GM12878 (cell line): ENCODE measurements around the gene ADGRL2. TPM values are rescaled to one million over a fixed set of nuclear protein-coding genes. Genes with fewer than 3 reads are reported as not detected.

Source experiments
- ATAC-seq: fragments of 200-7000 bp; cut with Tn5 transposase; 3 replicates; pipeline ENCODE4 v1.9.1; 2020; ENCODE audit warnings: mild to moderate bottlenecking, moderate library complexity
- BruUV-seq: library from RNA; stranded (reverse); fragments of 400-500 nt; replicated peaks from 2 replicates; lab custom pipeline; 2021; lab: Mats Ljungman, UMichigan
- CTCF ChIA-PET: fragments of 300-600 bp; sonication (Branson Sonifier 250); formaldehyde crosslinking; extraction: SDS; loops from one replicate; lab custom pipeline; 2021; ENCODE audit warnings: inconsistent platforms; lab: Yijun Ruan, JAX
- POLR2A ChIA-PET: fragments of 350-600 bp; formaldehyde crosslinking; extraction: SDS; loops from one replicate; lab custom pipeline; 2021; ENCODE audit warnings: inconsistent platforms; lab: Charles Lee
- RAD21 ChIA-PET: fragments of 300-600 bp; sonication (Branson Sonifier 250); formaldehyde crosslinking; loops from one replicate; lab custom pipeline; 2023; ENCODE audit warnings: antibody characterized with exemption; ENCODE audit not compliant: unreplicated experiment; lab: Charles Lee
- SMC1A ChIA-PET: fragments of 300-600 bp; sonication (Branson Sonifier 250); formaldehyde crosslinking; loops from one replicate; lab custom pipeline; 2023; ENCODE audit not compliant: unreplicated experiment, uncharacterized antibody; lab: Charles Lee
- DNase-seq: peaks from one replicate; pipeline ENCODE4 v3.0.0-alpha.2; 2011; ENCODE audit warnings: low read depth, low spot score
- FAIRE-seq: peaks from 3 replicates; lab custom pipeline; 2011; peaks lifted over from hg19 to GRCh38; lab: Jason Lieb, UNC
- H2AFZ ChIP-seq: 2 replicates; pipeline ENCODE4 v1.6.0; 2011; ENCODE audit warnings: low read depth, low read length, control low read depth; ENCODE audit not compliant: control insufficient read depth
- H3K27ac ChIP-seq: 2 replicates; pipeline ENCODE4 v1.5.1; 2011; ENCODE audit warnings: control low read depth; ENCODE audit not compliant: control insufficient read depth, insufficient read depth
- H3K27me3 ChIP-seq, 2 experiments: replicated peaks in 1 of 2; 2 replicates each; pipeline versions ENCODE4 v1.6.0 to v1.6.1; 2011; ENCODE audit warnings: low read length in 1 of 2; ENCODE audit not compliant: control insufficient read depth in 2 of 2, insufficient read depth in 2 of 2
- H3K36me3 ChIP-seq, 2 experiments: 2 replicates each; pipeline ENCODE4 v1.5.1; 2011; ENCODE audit warnings: low read length in 1 of 2; ENCODE audit not compliant: control insufficient read depth in 2 of 2, insufficient read depth in 2 of 2
- H3K4me1 ChIP-seq: 2 replicates; pipeline ENCODE4 v1.6.1; 2011; ENCODE audit warnings: mild to moderate bottlenecking, low read length, moderate library complexity, mixed read lengths; ENCODE audit not compliant: control insufficient read depth, insufficient read depth
- H3K4me2 ChIP-seq: 2 replicates; pipeline ENCODE4 v1.6.0; 2011; ENCODE audit warnings: control low read depth; ENCODE audit not compliant: control insufficient read depth, insufficient read depth
- H3K4me3 ChIP-seq: fragments of 200-600 bp; sonication (generic); 2 replicates; pipeline ENCODE4 v1.5.1; 2016
- H3K79me2 ChIP-seq: 2 replicates; pipeline ENCODE4 v1.6.0; 2011; ENCODE audit warnings: low read length; ENCODE audit not compliant: control insufficient read depth, insufficient read depth
- H3K9ac ChIP-seq: 2 replicates; pipeline ENCODE4 v1.8.0; 2011; ENCODE audit warnings: low read length, control low read depth, mixed read lengths; ENCODE audit not compliant: control insufficient read depth, insufficient read depth
- H3K9me3 ChIP-seq: replicated peaks from 3 replicates; pipeline ENCODE4 v1.5.1; 2011; ENCODE audit warnings: mild to moderate bottlenecking, low read length; ENCODE audit not compliant: control insufficient read depth, insufficient read depth
- H4K20me1 ChIP-seq: 2 replicates; pipeline ENCODE4 v1.6.0; 2011; ENCODE audit not compliant: control insufficient read depth, insufficient read depth
- BHLHE40 ChIP-seq, 2 experiments: fragments of 450-650 bp in 1 of 2; IDR thresholded peaks; 2 replicates each; pipeline ENCODE4 v1.6.1; 2011 to 2017; ENCODE audit warnings: low read depth in 2 of 2, borderline replicate concordance in 1 of 2, improper control_type of control experiment in 1 of 2, low read length in 1 of 2, mild to moderate bottlenecking in 1 of 2
- BMI1 ChIP-seq: fragments of 450-650 bp; IDR thresholded peaks from 2 replicates; pipeline ENCODE4 v1.6.1; 2016; ENCODE audit warnings: mild to moderate bottlenecking, moderate library complexity, borderline replicate concordance
- BRCA1 ChIP-seq: IDR thresholded peaks from 2 replicates; pipeline ENCODE4 v1.6.1; 2011; ENCODE audit warnings: low read depth, low read length, improper control_type of control experiment
- CHD1 ChIP-seq: IDR thresholded peaks from 2 replicates; pipeline ENCODE4 v1.6.1; 2012; ENCODE audit warnings: low read depth, low read length, improper control_type of control experiment
- FOXK2 ChIP-seq: fragments of 450-650 bp; IDR thresholded peaks from 2 replicates; pipeline ENCODE4 v1.6.1; 2017; ENCODE audit warnings: mild to moderate bottlenecking, moderate library complexity
- GABPA ChIP-seq: IDR thresholded peaks from 2 replicates; pipeline ENCODE4 v1.6.1; 2014; ENCODE audit warnings: antibody characterized with exemption, low read depth, mild to moderate bottlenecking, inconsistent platforms
- KAT2A ChIP-seq: conservative IDR thresholded peaks from 2 replicates; pipeline ENCODE4 v1.6.1; 2011; ENCODE audit warnings: low read depth, low read length; ENCODE audit not compliant: control insufficient read depth
- NBN ChIP-seq: fragments of 450-650 bp; IDR thresholded peaks from 2 replicates; pipeline ENCODE4 v1.6.1; 2016
- PAX5 ChIP-seq: IDR thresholded peaks from 2 replicates; pipeline ENCODE4 v1.6.1; 2011; ENCODE audit warnings: low read depth, low read length, borderline replicate concordance
- PML ChIP-seq: IDR thresholded peaks from 2 replicates; pipeline ENCODE4 v1.6.1; 2012; ENCODE audit warnings: low read length, inconsistent platforms
- RAD21 ChIP-seq: IDR thresholded peaks from 2 replicates; pipeline ENCODE4 v1.6.1; 2011; ENCODE audit warnings: mild to moderate bottlenecking, low read depth, low read length, moderate library complexity; ENCODE audit not compliant: insufficient read depth
- RELA ChIP-seq: fragments of 450-650 bp; IDR thresholded peaks from 2 replicates; pipeline ENCODE4 v1.8.0; 2014; ENCODE audit warnings: borderline replicate concordance; ENCODE audit not compliant: partially characterized antibody
- SREBF2 ChIP-seq: IDR thresholded peaks from 2 replicates; pipeline ENCODE4 v1.6.1; 2012; ENCODE audit warnings: mild to moderate bottlenecking, low read length
- SUZ12 ChIP-seq: fragments of 200-600 bp; sonication (generic); IDR thresholded peaks from one replicate; pipeline ENCODE4 v1.6.1; 2018; ENCODE audit warnings: antibody characterized with exemption, mild to moderate bottlenecking; ENCODE audit not compliant: unreplicated experiment
- TBL1XR1 ChIP-seq: IDR thresholded peaks from 2 replicates; pipeline ENCODE4 v1.6.1; 2012; ENCODE audit warnings: low read depth, low read length, improper control_type of control experiment
- ZNF622 ChIP-seq: fragments of 450-650 bp; IDR thresholded peaks from 2 replicates; pipeline ENCODE4 v1.6.1; 2017; ENCODE audit warnings: mild to moderate bottlenecking, inconsistent platforms
- ZNF687 ChIP-seq: fragments of 450-650 bp; IDR thresholded peaks from 2 replicates; pipeline ENCODE4 v1.6.1; 2017; ENCODE audit warnings: mild to moderate bottlenecking, moderate library complexity
- WGBS: methylation state at CpG from one replicate; pipeline ENCODE4 v1.1.6; 2016; ENCODE audit warnings: low lambda C conversion rate; ENCODE audit not compliant: insufficient replicate concordance, insufficient coverage; ENCODE audit errors: missing lambda C conversion rate; 5-methylcytosine and 5-hydroxymethylcytosine counted together
- in situ Hi-C: fragments of 300-500 bp; cut with MboI; formaldehyde crosslinking; loops from 9 replicates; pipeline ENCODE4 v1.14.3; 2018; ENCODE audit warnings: mixed read lengths
- intact Hi-C: fragments of 100-400 bp; cut with micrococcal nuclease; formaldehyde crosslinking; loops from one replicate; pipeline ENCODE4 v1.14.2; 2022; ENCODE audit not compliant: unreplicated experiment
- polyA plus RNA-seq, 11 experiments: library from polyadenylated mRNA; depleted of rRNA in 4 of 11; unstranded in 6 of 11; stranded (reverse) in 5 of 11; fragments of >200 nt; fragmentation: Nextera tagmentation in 4 of 11; fragmentation: Illumina TruSeq in 1 of 11; extraction: Ambion mirVana in 4 of 11; extraction: Trizol in 1 of 11; gene quantifications; 1 replicate in 1 of 11; 2 replicates in 10 of 11; pipeline versions ENCODE4 v1.2.1 to v1.2.3, GENCODE V29; 2011 to 2016; ENCODE audit warnings: inconsistent platforms in 2 of 11, missing spikeins in 2 of 11, low read depth in 1 of 11
- total RNA-seq, 4 experiments: library from RNA; depleted of rRNA in 3 of 4; stranded (reverse); fragments of >200 nt in 3 of 4; fragmentation: Illumina TruSeq in 1 of 4; extraction: Trizol in 1 of 4; gene quantifications; 2 replicates each; pipeline versions ENCODE4 v1.2.1 to v1.2.3, GENCODE V29; 2013 to 2021

Gene ADGRL2
- total and polyA plus RNA-seq, 10 of the 15 experiments (the other 5 are each of a cell fraction or from before 2014, with no cell fraction given) = 0.03 to 13.6 (median 0.21) TPM

GRCh38 chr1:82018319-82018718 lies 217.6 kb downstream of the ADGRL2 start:
- ChIA-PET RAD21 (no interaction called here), CTCF (no interaction called here), SMC1A (interaction anchor here (1.0 to 2.2 kb wide), 4 partner anchors 12 to 469 kb away, joined by 3 to 6 read pairs (median 3); no protein-coding TSS in a partner anchor), POLR2A (interaction anchor here (0.6 kb wide), 1 partner anchor 71 kb away, joined by 6 read pairs; no protein-coding TSS in a partner anchor)
- 17% methylated on average over 2 of the region's 2 CpGs for WGBS
- in situ Hi-C loops (no loop called here), intact Hi-C loops (no loop called here)
- H3K79me2 ChIP-seq = no peaks in the 10 kb centered on the region
- no peak overlapping the region for H3K4me2 ChIP-seq
- H3K27me3 ChIP-seq = no peaks in the 10 kb centered on the region
- FAIRE-seq (no peak), ATAC-seq (no peak), DNase-seq (no peak)
- no peaks in the 10 kb centered on the region for H3K9me3 ChIP-seq
- no TSS peak for BruUV-seq
- TF ChIP-seq NBN = no peak
- TF ChIP-seq PML = no peak
- no peak for TF ChIP-seq RELA
- no peak for TF ChIP-seq BRCA1
- TF ChIP-seq ZNF687 = no peak
- TF ChIP-seq SREBF2 = no peak
- no peak for TF ChIP-seq CHD1
- TF ChIP-seq TBL1XR1 = no peak
- TF ChIP-seq KAT2A = no peak
- no peak for TF ChIP-seq ZNF622
- TF ChIP-seq PAX5 = no peak
- no peak for TF ChIP-seq RAD21
- no peak for TF ChIP-seq SUZ12
- no peak for TF ChIP-seq BHLHE40 (IDR thresholded peaks at IDR 0.05; ENCODE audit: borderline replicate concordance in 1 of 2, low read depth in 2 of 2, low read length in 1 of 2)
- TF ChIP-seq BMI1 = no peak
- no peak for TF ChIP-seq GABPA
- no peak for TF ChIP-seq FOXK2
- H3K9ac ChIP-seq = no peak overlapping the region
- no peaks in the 10 kb centered on the region for H3K36me3 ChIP-seq
- H3K27ac ChIP-seq = no peak overlapping the region
- H2AFZ ChIP-seq = no peak overlapping the region
- H3K4me3 ChIP-seq = no peak overlapping the region
- no peaks in the 10 kb centered on the region for H4K20me1 ChIP-seq
- no peaks in the 10 kb centered on the region for H3K4me1 ChIP-seq
